Measurements from ENCODE around the gene GFRAL. TPM values are rescaled to one million over a fixed set of nuclear protein-coding genes. Genes with fewer than 3 reads are reported as not detected.

GFRAL gene, protein sequence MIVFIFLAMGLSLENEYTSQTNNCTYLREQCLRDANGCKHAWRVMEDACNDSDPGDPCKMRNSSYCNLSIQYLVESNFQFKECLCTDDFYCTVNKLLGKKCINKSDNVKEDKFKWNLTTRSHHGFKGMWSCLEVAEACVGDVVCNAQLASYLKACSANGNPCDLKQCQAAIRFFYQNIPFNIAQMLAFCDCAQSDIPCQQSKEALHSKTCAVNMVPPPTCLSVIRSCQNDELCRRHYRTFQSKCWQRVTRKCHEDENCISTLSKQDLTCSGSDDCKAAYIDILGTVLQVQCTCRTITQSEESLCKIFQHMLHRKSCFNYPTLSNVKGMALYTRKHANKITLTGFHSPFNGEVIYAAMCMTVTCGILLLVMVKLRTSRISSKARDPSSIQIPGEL
- not detected for total RNA-seq
- total RNA-seq (2013): not detected

DNA sequence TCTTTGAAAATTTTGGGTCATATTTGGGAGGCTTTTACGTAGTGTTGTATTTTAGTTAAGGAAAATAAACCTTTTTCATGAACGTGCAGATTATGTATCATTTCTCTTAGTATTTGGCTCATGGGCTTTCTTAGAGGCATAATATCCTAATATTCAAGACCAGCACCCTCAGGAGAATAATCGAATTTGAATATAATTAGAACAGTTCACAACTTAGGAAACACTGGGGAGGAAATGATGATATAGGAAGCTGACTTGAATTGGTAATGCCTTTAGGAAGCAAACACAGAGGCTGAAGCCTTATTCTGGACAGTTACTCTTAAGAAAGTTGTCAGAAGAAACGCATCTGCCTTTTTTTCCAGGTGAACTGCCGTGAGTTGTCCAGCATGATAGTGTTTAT, at the start of gene GFRAL:
Gene GFRAL (plus strand): TSS at position 301 of the 400 bp plus-strand sequence. CDS start 86 bp downstream, at position 387.
- WGBS (ENCODE audit: insufficient coverage): 79% methylated on average over 2 of the region's 5 CpGs
- H3K4me3 ChIP-seq (ENCODE audit: low read length): no peak within 1 kb of the TSS
- H3K4me1 ChIP-seq (ENCODE audit: control insufficient read depth, insufficient read depth, low read length): no peaks in the 10 kb centered on the region
- ATAC-seq (no peak), DNase-seq (no peak)
- Mint-ChIP-seq H3K36me3 (no peaks in the 10 kb centered on the region), H3K9me3 (peaks cover 9 to 12% of the 10 kb centered on the region in 2 donors), H3K4me1 (no peaks in the 10 kb centered on the region), H3K4me3 (no peak within 1 kb of the TSS), H3K27me3 (ENCODE audit: low read depth in 2 of 2) (no peaks in the 10 kb centered on the region), H3K27ac (no peak within 1 kb of the TSS)
- H3K27me3 ChIP-seq (ENCODE audit: control insufficient read depth, insufficient read depth, low read length): no peaks in the 10 kb centered on the region
- H3K9me3 ChIP-seq (ENCODE audit: control insufficient read depth, insufficient read depth, low read length): no peaks in the 10 kb centered on the region
- intact Hi-C loops (cut with micrococcal nuclease): no loop called here
- H3K36me3 ChIP-seq (ENCODE audit: control insufficient read depth, insufficient read depth, low read length): no peaks in the 10 kb centered on the region
- no peak within 1 kb of the TSS for H3K27ac ChIP-seq (ENCODE audit: low read length)
- TF ChIP-seq, protein P1, sequence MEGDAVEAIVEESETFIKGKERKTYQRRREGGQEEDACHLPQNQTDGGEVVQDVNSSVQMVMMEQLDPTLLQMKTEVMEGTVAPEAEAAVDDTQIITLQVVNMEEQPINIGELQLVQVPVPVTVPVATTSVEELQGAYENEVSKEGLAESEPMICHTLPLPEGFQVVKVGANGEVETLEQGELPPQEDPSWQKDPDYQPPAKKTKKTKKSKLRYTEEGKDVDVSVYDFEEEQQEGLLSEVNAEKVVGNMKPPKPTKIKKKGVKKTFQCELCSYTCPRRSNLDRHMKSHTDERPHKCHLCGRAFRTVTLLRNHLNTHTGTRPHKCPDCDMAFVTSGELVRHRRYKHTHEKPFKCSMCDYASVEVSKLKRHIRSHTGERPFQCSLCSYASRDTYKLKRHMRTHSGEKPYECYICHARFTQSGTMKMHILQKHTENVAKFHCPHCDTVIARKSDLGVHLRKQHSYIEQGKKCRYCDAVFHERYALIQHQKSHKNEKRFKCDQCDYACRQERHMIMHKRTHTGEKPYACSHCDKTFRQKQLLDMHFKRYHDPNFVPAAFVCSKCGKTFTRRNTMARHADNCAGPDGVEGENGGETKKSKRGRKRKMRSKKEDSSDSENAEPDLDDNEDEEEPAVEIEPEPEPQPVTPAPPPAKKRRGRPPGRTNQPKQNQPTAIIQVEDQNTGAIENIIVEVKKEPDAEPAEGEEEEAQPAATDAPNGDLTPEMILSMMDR (IDR thresholded peaks at IDR 0.05): no peak

DNA sequence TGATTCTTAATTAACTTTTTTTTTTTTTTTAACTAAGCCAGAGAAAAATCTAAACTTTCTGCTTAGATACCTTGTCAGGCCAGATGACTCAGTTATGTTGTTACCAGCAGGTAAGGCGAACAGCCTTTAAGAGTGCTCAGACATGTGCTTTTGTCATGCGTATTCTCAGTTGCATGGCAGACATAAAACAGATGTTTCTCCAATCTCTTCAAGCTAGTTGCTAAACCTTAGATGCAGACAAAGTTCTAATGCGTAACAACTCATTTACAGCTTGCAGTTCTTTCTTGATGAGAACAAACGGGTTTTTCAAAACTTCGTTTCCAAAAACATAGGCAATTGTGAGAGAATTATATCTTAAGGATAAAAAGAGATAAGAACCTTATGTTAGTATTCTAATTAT, 49.6 kb upstream of the GFRAL start:
- Histone ChIP-seq H3K4me1 (ENCODE audit: control insufficient read depth, insufficient read depth, low read length) (no peaks in the 10 kb centered on the region), H3K9me3 (ENCODE audit: control insufficient read depth, insufficient read depth, low read length) (no peaks in the 10 kb centered on the region), H3K36me3 (ENCODE audit: control insufficient read depth, insufficient read depth, low read length) (no peaks in the 10 kb centered on the region), H3K27ac (ENCODE audit: low read length) (no peak overlapping the region), H3K4me3 (ENCODE audit: low read length) (no peak overlapping the region), H3K27me3 (ENCODE audit: control insufficient read depth, insufficient read depth, low read length) (no peaks in the 10 kb centered on the region)
- Mint-ChIP-seq H3K4me3 (no peak overlapping the region), H3K27me3 (ENCODE audit: low read depth in 2 of 2) (no peaks in the 10 kb centered on the region), H3K9me3 (peaks cover 0 to 3% of the 10 kb centered on the region in 2 donors), H3K4me1 (no peaks in the 10 kb centered on the region), H3K27ac (no peak overlapping the region), H3K36me3 (no peaks in the 10 kb centered on the region)
- TF ChIP-seq, protein P1 (IDR thresholded peaks at IDR 0.05): no peak
- intact Hi-C loops (cut with micrococcal nuclease): no loop called here
- DNase-seq (no peak), ATAC-seq (no peak)
- 94% methylated on average over 2 of the region's 5 CpGs for WGBS (ENCODE audit: insufficient coverage)

DNA sequence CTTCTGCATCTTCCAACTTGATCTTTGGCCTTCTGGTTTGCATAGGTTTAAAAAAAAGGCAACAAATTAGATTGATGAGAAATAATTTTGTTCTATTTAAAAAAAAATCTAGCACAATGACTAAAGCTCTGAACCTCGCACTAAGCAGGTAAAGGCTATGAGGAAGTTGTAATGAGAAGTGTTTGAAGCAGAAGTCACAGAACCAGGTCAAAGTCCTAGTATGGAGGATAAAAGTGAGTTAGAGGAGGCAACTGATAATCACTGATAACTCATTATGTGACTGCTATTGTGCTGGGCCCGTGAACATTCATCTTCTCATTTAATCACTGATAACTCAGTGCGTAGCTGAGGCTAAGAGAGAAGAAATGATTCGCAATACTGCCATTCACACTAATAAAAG, 46.1 kb upstream of the GFRAL start:
- Histone ChIP-seq H3K36me3 (ENCODE audit: control insufficient read depth, insufficient read depth, low read length) (no peaks in the 10 kb centered on the region), H3K27ac (ENCODE audit: low read length) (no peak overlapping the region), H3K9me3 (ENCODE audit: control insufficient read depth, insufficient read depth, low read length) (no peaks in the 10 kb centered on the region), H3K4me1 (ENCODE audit: control insufficient read depth, insufficient read depth, low read length) (no peaks in the 10 kb centered on the region), H3K4me3 (ENCODE audit: low read length) (no peak overlapping the region), H3K27me3 (ENCODE audit: control insufficient read depth, insufficient read depth, low read length) (no peaks in the 10 kb centered on the region)
- no peak overlapping the region for H3K27ac Mint-ChIP-seq
- WGBS (ENCODE audit: insufficient coverage): 54% methylated on average over 4 of the region's 4 CpGs
- H3K4me1 Mint-ChIP-seq: no peaks in the 10 kb centered on the region
- DNase-seq (no peak), ATAC-seq (no peak)
- H3K27me3 Mint-ChIP-seq (ENCODE audit: low read depth in 2 of 2): no peaks in the 10 kb centered on the region
- TF ChIP-seq, protein P1 (IDR thresholded peaks at IDR 0.05): no peak
- intact Hi-C loops (cut with micrococcal nuclease): no loop called here
- H3K9me3 Mint-ChIP-seq: peaks cover 0 to 3% of the 10 kb centered on the region in 2 donors
- no peak overlapping the region for H3K4me3 Mint-ChIP-seq
- no peaks in the 10 kb centered on the region for H3K36me3 Mint-ChIP-seq

DNA sequence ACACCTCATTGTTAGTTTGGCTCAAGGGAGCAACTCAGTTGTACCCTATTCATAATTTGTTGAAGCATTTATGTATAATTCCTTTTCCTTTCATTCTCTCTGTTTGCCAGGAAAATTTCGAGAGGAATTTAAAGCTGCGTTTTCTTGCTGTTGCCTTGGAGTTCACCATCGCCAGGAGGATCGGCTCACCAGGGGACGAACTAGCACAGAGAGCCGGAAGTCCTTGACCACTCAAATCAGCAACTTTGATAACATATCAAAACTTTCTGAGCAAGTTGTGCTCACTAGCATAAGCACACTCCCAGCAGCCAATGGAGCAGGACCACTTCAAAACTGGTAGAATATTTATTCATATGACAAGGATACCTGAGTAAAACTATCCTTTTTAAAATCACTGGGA, 45.2 kb upstream of the GFRAL start:
- no peak overlapping the region for H3K27ac ChIP-seq (ENCODE audit: low read length)
- no peaks in the 10 kb centered on the region for H3K9me3 ChIP-seq (ENCODE audit: control insufficient read depth, insufficient read depth, low read length)
- no peaks in the 10 kb centered on the region for H3K4me1 Mint-ChIP-seq
- no peak for ATAC-seq
- H3K36me3 ChIP-seq (ENCODE audit: control insufficient read depth, insufficient read depth, low read length): no peaks in the 10 kb centered on the region
- H3K27me3 Mint-ChIP-seq (ENCODE audit: low read depth in 2 of 2): no peaks in the 10 kb centered on the region
- intact Hi-C loops (cut with micrococcal nuclease): no loop called here
- no peak overlapping the region for H3K4me3 Mint-ChIP-seq
- no peaks in the 10 kb centered on the region for H3K36me3 Mint-ChIP-seq
- 91% methylated on average over 6 of the region's 6 CpGs for WGBS (ENCODE audit: insufficient coverage)
- H3K9me3 Mint-ChIP-seq: peaks cover 1 to 3% of the 10 kb centered on the region in 2 donors
- H3K27me3 ChIP-seq (ENCODE audit: control insufficient read depth, insufficient read depth, low read length): no peaks in the 10 kb centered on the region
- no peak overlapping the region for H3K27ac Mint-ChIP-seq
- TF ChIP-seq, protein P1 (IDR thresholded peaks at IDR 0.05): no peak
- no peak overlapping the region for H3K4me3 ChIP-seq (ENCODE audit: low read length)
- H3K4me1 ChIP-seq (ENCODE audit: control insufficient read depth, insufficient read depth, low read length): no peaks in the 10 kb centered on the region
- DNase-seq: no peak
